ENCODE measurements around the gene CEP89.

Gene CEP89

GRCh38 chr19:32878988-32879387, 92.8 kb downstream of the CEP89 start:
- DNase-seq: no peak
- H3K27ac ChIP-seq (ENCODE audit: low read length): no peak overlapping the region
- H3K36me3 ChIP-seq (replicated peaks; ENCODE audit: insufficient read depth, low read length): no peaks in the 10 kb centered on the region
- no peak overlapping the region for H2AFZ ChIP-seq (ENCODE audit: low read length)
- H3K4me1 ChIP-seq (ENCODE audit: low read length): no peaks in the 10 kb centered on the region
- no peak overlapping the region for H3K9ac ChIP-seq (ENCODE audit: low read length)
- no peak overlapping the region for H3K4me2 ChIP-seq (ENCODE audit: low read depth, low read length)
- no peaks in the 10 kb centered on the region for H4K20me1 ChIP-seq (ENCODE audit: insufficient read depth, low read length)
- no peaks in the 10 kb centered on the region for H3F3A ChIP-seq (ENCODE audit: insufficient read depth, low read length)
- no peak overlapping the region for H3K4me3 ChIP-seq (ENCODE audit: low read length)
- H3K79me2 ChIP-seq (ENCODE audit: low read length): no peaks in the 10 kb centered on the region
- H3K27me3 ChIP-seq (replicated peaks; ENCODE audit: insufficient read depth, low read length): no peaks in the 10 kb centered on the region
- H3K9me2 ChIP-seq (replicated peaks; ENCODE audit: insufficient read depth, low read length): no peaks in the 10 kb centered on the region
- TF ChIP-seq EZH2 (optimal IDR thresholded peaks at IDR 0.05; ENCODE audit: low read depth, low read length) (no peak), CTCF (IDR thresholded peaks at IDR 0.05; ENCODE audit: low read length) (no peak), EZH2phosphoT487 (IDR thresholded peaks at IDR 0.05; ENCODE audit: low read length) (no peak)
- no peaks in the 10 kb centered on the region for H3K9me3 ChIP-seq (replicated peaks; ENCODE audit: insufficient read depth, low read length)

GRCh38 chr19:32877977-32878745, 93.6 kb downstream of the CEP89 start:
- H3K79me2 ChIP-seq (ENCODE audit: low read length): no peaks in the 10 kb centered on the region
- H3K4me3 ChIP-seq (ENCODE audit: low read length): no peak overlapping the region
- no peak overlapping the region for H3K27ac ChIP-seq (ENCODE audit: low read length)
- H3K36me3 ChIP-seq (replicated peaks; ENCODE audit: insufficient read depth, low read length): no peaks in the 10 kb centered on the region
- H3K27me3 ChIP-seq (replicated peaks; ENCODE audit: insufficient read depth, low read length): no peaks in the 10 kb centered on the region
- no peak overlapping the region for H3K4me2 ChIP-seq (ENCODE audit: low read depth, low read length)
- no peak for DNase-seq
- no peaks in the 10 kb centered on the region for H3K4me1 ChIP-seq (ENCODE audit: low read length)
- H3K9me3 ChIP-seq (replicated peaks; ENCODE audit: insufficient read depth, low read length): no peaks in the 10 kb centered on the region
- TF ChIP-seq EZH2phosphoT487 (IDR thresholded peaks at IDR 0.05; ENCODE audit: low read length) (no peak), CTCF (IDR thresholded peaks at IDR 0.05; ENCODE audit: low read length) (no peak), EZH2 (optimal IDR thresholded peaks at IDR 0.05; ENCODE audit: low read depth, low read length) (no peak)
- H2AFZ ChIP-seq (ENCODE audit: low read length): no peak overlapping the region
- H4K20me1 ChIP-seq (ENCODE audit: insufficient read depth, low read length): no peaks in the 10 kb centered on the region
- no peaks in the 10 kb centered on the region for H3F3A ChIP-seq (ENCODE audit: insufficient read depth, low read length)
- H3K9me2 ChIP-seq (replicated peaks; ENCODE audit: insufficient read depth, low read length): no peaks in the 10 kb centered on the region
- no peak overlapping the region for H3K9ac ChIP-seq (ENCODE audit: low read length)

DNA sequence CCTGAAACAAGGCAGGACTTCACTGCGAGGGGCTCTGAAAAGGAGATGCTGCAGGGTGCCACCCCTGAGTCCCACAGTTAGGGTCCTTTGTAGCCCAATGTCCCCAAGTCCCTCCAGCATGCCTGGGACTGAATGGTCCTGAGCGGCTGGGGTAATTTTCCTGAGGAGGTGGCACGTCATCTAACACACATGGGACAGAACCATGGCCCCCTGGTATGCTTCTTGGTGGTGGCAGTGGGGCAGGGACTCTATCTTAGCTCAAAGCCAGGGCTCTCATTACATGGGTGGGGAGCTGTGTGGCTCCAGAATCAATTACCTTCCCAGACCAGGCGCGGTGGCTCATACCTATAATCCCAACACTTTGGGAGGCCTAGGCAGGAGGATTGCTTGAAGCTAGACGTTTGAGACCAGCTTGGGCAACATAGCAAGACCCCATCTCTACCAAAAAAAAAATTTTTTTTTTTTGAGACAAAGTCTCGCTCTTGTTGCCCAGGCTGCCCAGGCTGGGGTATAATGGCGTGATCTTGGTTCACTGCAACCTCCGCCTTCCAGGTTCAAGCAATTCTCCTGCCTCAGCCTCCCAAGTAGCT, 94.3 kb downstream of the CEP89 start:
- Histone ChIP-seq H3K9me2 (replicated peaks; ENCODE audit: insufficient read depth, low read length) (no peaks in the 10 kb centered on the region), H3K27me3 (replicated peaks; ENCODE audit: insufficient read depth, low read length) (no peaks in the 10 kb centered on the region), H3F3A (ENCODE audit: insufficient read depth, low read length) (no peaks in the 10 kb centered on the region), H3K36me3 (replicated peaks; ENCODE audit: insufficient read depth, low read length) (no peaks in the 10 kb centered on the region), H2AFZ (ENCODE audit: low read length) (no peak overlapping the region), H3K9ac (ENCODE audit: low read length) (no peak overlapping the region), H4K20me1 (ENCODE audit: insufficient read depth, low read length) (no peaks in the 10 kb centered on the region), H3K9me3 (replicated peaks; ENCODE audit: insufficient read depth, low read length) (no peaks in the 10 kb centered on the region), H3K4me3 (ENCODE audit: low read length) (no peak overlapping the region), H3K79me2 (ENCODE audit: low read length) (no peaks in the 10 kb centered on the region), H3K4me1 (ENCODE audit: low read length) (no peaks in the 10 kb centered on the region), H3K27ac (ENCODE audit: low read length) (no peak overlapping the region), H3K4me2 (ENCODE audit: low read depth, low read length) (no peak overlapping the region)
- DNase-seq: no peak
- TF ChIP-seq CTCF (IDR thresholded peaks at IDR 0.05; ENCODE audit: low read length) (no peak), EZH2 (optimal IDR thresholded peaks at IDR 0.05; ENCODE audit: low read depth, low read length) (no peak), EZH2phosphoT487 (IDR thresholded peaks at IDR 0.05; ENCODE audit: low read length) (no peak)
